CD4-positive, alpha-beta T cell treated with Interleukin-6 at 100 ng/mL for 8 hours (primary cell): ENCODE data around the gene LANCL1.

Experiments used
- DNase-seq: peaks from one replicate; pipeline ENCODE4 v3.0.0-alpha.2; 2020; ENCODE audit warnings: mixed read lengths, low spot score

The LANCL1 gene

GRCh38 chr2:210476194-210477128 is at the start of gene LANCL1:
LANCL1 (minus strand) TSS chr2:210476759; CDS start chr2:210476396, 363 bp downstream.
- peak; percentile 85 for DNase-seq

- no peak for DNase-seq
Observed at GRCh38 chr2:210524533-210524932, 48.0 kb upstream of the LANCL1 start.

GRCh38 chr2:210523650-210524289 is 47.2 kb upstream of the LANCL1 start:
- DNase-seq: no peak

GRCh38 chr2:210522399-210522798 is 45.8 kb upstream of the LANCL1 start:
- DNase-seq: no peak

GRCh38 chr2:210519594-210519993 is 43.0 kb upstream of the LANCL1 start:
- DNase-seq: no peak

- no peak for DNase-seq
Observed at GRCh38 chr2:210517264-210517663, 40.7 kb upstream of the LANCL1 start.

GRCh38 chr2:210515911-210516310 is 39.4 kb upstream of the LANCL1 start:
- DNase-seq: no peak

- no peak for DNase-seq
Observed at GRCh38 chr2:210503725-210504191, 27.2 kb upstream of the LANCL1 start.

GRCh38 chr2:210503001-210503623 is 26.6 kb upstream of the LANCL1 start:
- peak; percentile 6 for DNase-seq

- DNase-seq: no peak
Observed at GRCh38 chr2:210496512-210496911, 20.0 kb upstream of the LANCL1 start.

- no peak for DNase-seq
Observed at GRCh38 chr2:210493528-210493927, 17.0 kb upstream of the LANCL1 start.

GRCh38 chr2:210481601-210482175 is 5.1 kb upstream of the LANCL1 start:
- DNase-seq: no peak

- DNase-seq: no peak
Observed at GRCh38 chr2:210480764-210481163, 4.2 kb upstream of the LANCL1 start.

- no peak for DNase-seq
Observed at GRCh38 chr2:210480079-210480478, 3.5 kb upstream of the LANCL1 start.

GRCh38 chr2:210478661-210479060 is 2.1 kb upstream of the LANCL1 start:
- DNase-seq: no peak

GRCh38 chr2:210477496-210477895 is 937 bp upstream of the LANCL1 start:
- no peak for DNase-seq

GRCh38 chr2:210475706-210476105 is 853 bp downstream of the LANCL1 start:
- DNase-seq: no peak

- no peak for DNase-seq
Observed at GRCh38 chr2:210474776-210475175, 1.8 kb downstream of the LANCL1 start.

GRCh38 chr2:210461401-210461800 is 15.2 kb downstream of the LANCL1 start:
- no peak for DNase-seq

- DNase-seq: no peak
Observed at GRCh38 chr2:210460322-210461227, 16.0 kb downstream of the LANCL1 start.

GRCh38 chr2:210459880-210460279 is 16.7 kb downstream of the LANCL1 start:
- no peak for DNase-seq
